ENCODE results near the gene MAOA. TPM values are rescaled to one million over a fixed set of nuclear protein-coding genes. Genes with fewer than 3 reads are reported as not detected.

The MAOA gene
- total and polyA plus RNA-seq, 2 of the 13 experiments (the other 11 are each of a cell fraction or from before 2014, with no cell fraction given) = 13.4 to 14.7 TPM

DNA sequence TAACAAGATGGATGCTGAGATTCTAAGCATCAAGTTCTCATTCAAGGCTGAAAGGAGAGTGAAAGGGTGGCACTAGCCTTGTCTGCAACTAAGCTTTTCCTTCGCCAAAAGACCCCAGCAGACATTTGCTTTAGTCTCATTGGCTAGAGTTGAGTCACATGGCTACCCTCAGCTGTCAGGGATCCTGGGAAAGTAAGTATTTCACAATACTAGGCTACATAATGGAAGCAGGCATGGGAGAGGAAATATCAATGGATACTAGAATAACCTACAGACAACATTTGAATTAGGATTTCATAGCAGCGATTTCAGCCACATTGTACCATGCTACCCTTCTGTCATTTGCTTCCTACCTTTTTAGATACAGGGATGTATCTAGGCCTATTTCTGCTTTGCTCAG lies 29.1 kb downstream of the MAOA start:
- peaks cover 28% of the 10 kb centered on the region for H3K4me1 ChIP-seq (ENCODE audit: insufficient read depth, low read length)
- H3K9me3 ChIP-seq (ENCODE audit: low read length) = no peaks in the 10 kb centered on the region
- no peak overlapping the region for H3K4me2 ChIP-seq (ENCODE audit: low read depth, low read length)
- intact Hi-C loops (cut with micrococcal nuclease; ENCODE audit: unreplicated experiment) (no loop called here), in situ Hi-C loops (cut with HindIII; ENCODE audit: extremely low pct_ligation_motif_present, low pct_unique_long_range_greater_than_20kb) (no loop called here)
- no peak overlapping the region for H3K4me3 ChIP-seq (replicated peaks in 1 of 3; ENCODE audit: insufficient read depth in 1 of 3, low read depth in 2 of 3, low read length in 3 of 3)
- no peak overlapping the region for H3K27ac ChIP-seq (ENCODE audit: extremely low read length, insufficient read depth, low read length)
- 0 out of 5 replicates have a peak, but pooled peaks cover 0 to 3% of the 10 kb centered on the region in 2 experiments for H3K36me3 ChIP-seq (replicated peaks in 1 of 2; ENCODE audit: control insufficient read depth in 1 of 2, insufficient read depth in 2 of 2, low read length in 2 of 2)
- H3K79me2 ChIP-seq (ENCODE audit: insufficient read depth, low read length) = no peaks in the 10 kb centered on the region
- FAIRE-seq = no peak
- ChIA-PET CTCF (ENCODE audit: low intra/inter-chr PET ratio, low total read pairs) (no interaction called here), POLR2A (no interaction called here)
- no peaks in the 10 kb centered on the region for H4K20me1 ChIP-seq (ENCODE audit: insufficient read depth, low read length)
- H2AFZ ChIP-seq (ENCODE audit: low read length) = no peak overlapping the region
- WGBS (ENCODE audit: low lambda C conversion rate) = 100% methylated on average over 2 of the region's 2 CpGs
- TF ChIP-seq, protein P1, sequence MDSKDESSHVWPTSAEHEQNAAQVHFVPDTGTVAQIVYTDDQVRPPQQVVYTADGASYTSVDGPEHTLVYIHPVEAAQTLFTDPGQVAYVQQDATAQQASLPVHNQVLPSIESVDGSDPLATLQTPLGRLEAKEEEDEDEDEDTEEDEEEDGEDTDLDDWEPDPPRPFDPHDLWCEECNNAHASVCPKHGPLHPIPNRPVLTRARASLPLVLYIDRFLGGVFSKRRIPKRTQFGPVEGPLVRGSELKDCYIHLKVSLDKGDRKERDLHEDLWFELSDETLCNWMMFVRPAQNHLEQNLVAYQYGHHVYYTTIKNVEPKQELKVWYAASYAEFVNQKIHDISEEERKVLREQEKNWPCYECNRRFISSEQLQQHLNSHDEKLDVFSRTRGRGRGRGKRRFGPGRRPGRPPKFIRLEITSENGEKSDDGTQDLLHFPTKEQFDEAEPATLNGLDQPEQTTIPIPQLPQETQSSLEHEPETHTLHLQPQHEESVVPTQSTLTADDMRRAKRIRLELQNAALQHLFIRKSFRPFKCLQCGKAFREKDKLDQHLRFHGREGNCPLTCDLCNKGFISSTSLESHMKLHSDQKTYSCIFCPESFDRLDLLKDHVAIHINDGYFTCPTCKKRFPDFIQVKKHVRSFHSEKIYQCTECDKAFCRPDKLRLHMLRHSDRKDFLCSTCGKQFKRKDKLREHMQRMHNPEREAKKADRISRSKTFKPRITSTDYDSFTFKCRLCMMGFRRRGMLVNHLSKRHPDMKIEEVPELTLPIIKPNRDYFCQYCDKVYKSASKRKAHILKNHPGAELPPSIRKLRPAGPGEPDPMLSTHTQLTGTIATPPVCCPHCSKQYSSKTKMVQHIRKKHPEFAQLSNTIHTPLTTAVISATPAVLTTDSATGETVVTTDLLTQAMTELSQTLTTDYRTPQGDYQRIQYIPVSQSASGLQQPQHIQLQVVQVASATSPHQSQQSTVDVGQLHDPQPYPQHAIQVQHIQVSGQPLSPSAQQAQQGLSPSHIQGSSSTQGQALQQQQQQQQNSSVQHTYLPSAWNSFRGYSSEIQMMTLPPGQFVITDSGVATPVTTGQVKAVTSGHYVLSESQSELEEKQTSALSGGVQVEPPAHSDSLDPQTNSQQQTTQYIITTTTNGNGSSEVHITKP (CRISPR knock-in tag; IDR thresholded peaks at IDR 0.05; ENCODE audit: low read depth) = no peak
- peak; percentile 54 for TF ChIP-seq CEBPB (IDR thresholded peaks at IDR 0.05; ENCODE audit: borderline replicate concordance, low read depth, low read length)
- DNase-seq (ENCODE audit: low spot score) = no peak
- H3K27me3 ChIP-seq (ENCODE audit: control insufficient read depth in 1 of 2, insufficient read depth in 2 of 2, low read length in 2 of 2) = no peaks in the 10 kb centered on the region
- no TSS peak for BruUV-seq (replicated peaks)
- no peak for ATAC-seq
- H3K9ac ChIP-seq (ENCODE audit: insufficient read depth, low read depth, low read length) = no peak overlapping the region

DNA sequence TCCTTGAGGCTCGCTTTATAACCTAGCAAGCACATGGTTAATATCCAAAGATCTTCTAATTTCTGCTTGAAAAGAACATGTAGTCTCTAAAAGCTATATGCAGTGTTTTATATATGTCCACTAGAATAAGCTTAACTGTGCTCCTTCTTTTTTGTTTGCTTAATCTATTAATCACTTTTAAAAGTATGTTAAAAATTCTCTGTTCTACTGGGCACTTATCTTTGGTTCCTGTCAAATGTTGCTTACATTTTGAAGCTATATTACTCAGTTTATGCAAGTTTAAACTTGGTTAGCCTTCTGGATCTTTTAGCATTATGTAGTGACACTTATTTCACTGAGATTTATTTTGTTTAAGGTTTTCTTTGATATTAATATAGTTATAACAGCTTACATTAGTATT lies 32.5 kb downstream of the MAOA start:
- Histone ChIP-seq H2AFZ (ENCODE audit: low read length) (no peak overlapping the region), H3K36me3 (replicated peaks in 1 of 2; ENCODE audit: control insufficient read depth in 1 of 2, insufficient read depth in 2 of 2, low read length in 2 of 2) (no peaks in the 10 kb centered on the region), H4K20me1 (ENCODE audit: insufficient read depth, low read length) (no peaks in the 10 kb centered on the region), H3K27me3 (ENCODE audit: control insufficient read depth in 1 of 2, insufficient read depth in 2 of 2, low read length in 2 of 2) (no peaks in the 10 kb centered on the region), H3K79me2 (ENCODE audit: insufficient read depth, low read length) (no peaks in the 10 kb centered on the region), H3K27ac (ENCODE audit: extremely low read length, insufficient read depth, low read length) (no peak overlapping the region), H3K4me1 (ENCODE audit: insufficient read depth, low read length) (peaks cover 37% of the 10 kb centered on the region), H3K9ac (ENCODE audit: insufficient read depth, low read depth, low read length) (no peak overlapping the region), H3K9me3 (ENCODE audit: low read length) (no peaks in the 10 kb centered on the region), H3K4me2 (ENCODE audit: low read depth, low read length) (no peak overlapping the region), H3K4me3 (replicated peaks in 1 of 3; ENCODE audit: insufficient read depth in 1 of 3, low read depth in 2 of 3, low read length in 3 of 3) (no peak overlapping the region)
- intact Hi-C loops (cut with micrococcal nuclease; ENCODE audit: unreplicated experiment) = no loop called here
- ATAC-seq = no peak
- 100% methylated on average over 1 of the region's 1 CpG for WGBS (ENCODE audit: low lambda C conversion rate)
- no TSS peak for BruUV-seq (replicated peaks)
- FAIRE-seq = no peak
- DNase-seq (ENCODE audit: low spot score) = no peak
- ChIA-PET POLR2A (no interaction called here), CTCF (ENCODE audit: low intra/inter-chr PET ratio, low total read pairs) (no interaction called here)
- in situ Hi-C loops (cut with HindIII; ENCODE audit: extremely low pct_ligation_motif_present, low pct_unique_long_range_greater_than_20kb) = no loop called here
- TF ChIP-seq ZNF616 (CRISPR knock-in tag; IDR thresholded peaks at IDR 0.05; ENCODE audit: low read depth) (no peak), MTF2 (CRISPR knock-in tag; IDR thresholded peaks at IDR 0.05; ENCODE audit: borderline replicate concordance) (no peak), ZKSCAN8 (CRISPR knock-in tag; IDR thresholded peaks at IDR 0.05; ENCODE audit: borderline replicate concordance) (no peak), PRMT3 (CRISPR knock-in tag; IDR thresholded peaks at IDR 0.05; ENCODE audit: borderline replicate concordance, low read depth) (no peak), MEF2D (CRISPR knock-in tag; IDR thresholded peaks at IDR 0.05) (no peak), ZNF577 (CRISPR knock-in tag; IDR thresholded peaks at IDR 0.05; ENCODE audit: borderline replicate concordance, low read depth) (no peak), ZNF224 (CRISPR knock-in tag; IDR thresholded peaks at IDR 0.05) (no peak), ZNF891 (CRISPR knock-in tag; IDR thresholded peaks at IDR 0.05) (no peak)
- TF ChIP-seq, protein P2, sequence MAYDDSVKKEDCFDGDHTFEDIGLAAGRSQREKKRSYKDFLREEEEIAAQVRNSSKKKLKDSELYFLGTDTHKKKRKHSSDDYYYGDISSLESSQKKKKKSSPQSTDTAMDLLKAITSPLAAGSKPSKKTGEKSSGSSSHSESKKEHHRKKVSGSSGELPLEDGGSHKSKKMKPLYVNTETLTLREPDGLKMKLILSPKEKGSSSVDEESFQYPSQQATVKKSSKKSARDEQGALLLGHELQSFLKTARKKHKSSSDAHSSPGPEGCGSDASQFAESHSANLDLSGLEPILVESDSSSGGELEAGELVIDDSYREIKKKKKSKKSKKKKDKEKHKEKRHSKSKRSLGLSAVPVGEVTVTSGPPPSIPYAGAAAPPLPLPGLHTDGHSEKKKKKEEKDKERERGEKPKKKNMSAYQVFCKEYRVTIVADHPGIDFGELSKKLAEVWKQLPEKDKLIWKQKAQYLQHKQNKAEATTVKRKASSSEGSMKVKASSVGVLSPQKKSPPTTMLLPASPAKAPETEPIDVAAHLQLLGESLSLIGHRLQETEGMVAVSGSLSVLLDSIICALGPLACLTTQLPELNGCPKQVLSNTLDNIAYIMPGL (CRISPR knock-in tag; IDR thresholded peaks at IDR 0.05; ENCODE audit: borderline replicate concordance in 1 of 2, low read depth in 1 of 2) = no peak
- TF ChIP-seq, protein P3, sequence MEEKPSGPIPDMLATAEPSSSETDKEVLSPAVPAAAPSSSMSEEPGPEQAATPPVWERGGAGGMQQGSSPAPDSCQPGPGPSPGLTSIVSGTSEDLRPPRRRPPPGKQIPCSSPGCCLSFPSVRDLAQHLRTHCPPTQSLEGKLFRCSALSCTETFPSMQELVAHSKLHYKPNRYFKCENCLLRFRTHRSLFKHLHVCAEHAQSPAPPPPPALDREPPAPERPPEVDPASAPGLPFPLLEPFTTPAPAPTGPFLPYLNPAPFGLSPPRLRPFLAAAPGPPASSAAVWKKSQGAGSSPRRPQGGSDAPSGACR (CRISPR knock-in tag; IDR thresholded peaks at IDR 0.05) = no peak
